Transverse colon (tissue), 3 donors: ENCODE data around the gene GATB.

Source experiments
- CTCF ChIP-seq, 5 experiments: fragments of 200-600 bp in 3 of 5; fragments of 450-650 bp in 2 of 5; sonication (generic) in 3 of 5; IDR thresholded peaks; 1 replicate in 2 of 5; 2 replicates in 3 of 5; pipeline ENCODE4 v1.5.1; 2016 to 2017; ENCODE audit warnings: antibody characterized with exemption in 5 of 5, inconsistent platforms in 3 of 5, mild to moderate bottlenecking in 2 of 5, moderate library complexity in 1 of 5
- EP300 ChIP-seq: sonication (generic); formaldehyde crosslinking; IDR thresholded peaks from one replicate; pipeline ENCODE4 v1.6.1; 2017; ENCODE audit warnings: antibody characterized with exemption, low read depth
- POLR2A ChIP-seq: fragments of 450-650 bp; IDR thresholded peaks from one replicate; pipeline ENCODE4 v1.6.1; 2016; ENCODE audit warnings: antibody characterized with exemption, mild to moderate bottlenecking, moderate library complexity

- TF ChIP-seq CTCF (IDR thresholded peaks at IDR 0.05) (no peak), POLR2A (no peak), EP300 (no peak)
These were observed 70.5 kb downstream of the GATB start for GRCh38 chr4:151690164-151690870.
